Measurements from ENCODE around the gene PBX3. TPM values are rescaled to one million over a fixed set of nuclear protein-coding genes. Genes with fewer than 3 reads are reported as not detected.

PBX3 gene
- total and polyA plus RNA-seq, 2 donors: 39.1 to 137 TPM

- 59% methylated on average over 12 of the region's 12 CpGs for WGBS
- no peak for DNase-seq (ENCODE audit: extremely low spot score)
- no peak overlapping the region for H3K27ac ChIP-seq (ENCODE audit: low read depth)
- H3K4me1 ChIP-seq (ENCODE audit: insufficient read depth): no peaks in the 10 kb centered on the region
- H3K36me3 ChIP-seq (ENCODE audit: insufficient read depth): no peaks in the 10 kb centered on the region
- no peak overlapping the region for H3K4me3 ChIP-seq (ENCODE audit: low read depth, low read length)
These were observed 243.6 kb downstream of the PBX3 start for GRCh38 chr9:125990793-125991220.

GRCh38 chr9:125991886-125992529 lies 244.8 kb downstream of the PBX3 start:
- Histone ChIP-seq H3K4me3 (ENCODE audit: low read depth, low read length) (no peak overlapping the region), H3K27ac (ENCODE audit: low read depth) (no peak overlapping the region), H3K4me1 (ENCODE audit: insufficient read depth) (no peaks in the 10 kb centered on the region), H3K36me3 (ENCODE audit: insufficient read depth) (no peaks in the 10 kb centered on the region)
- 93% methylated on average over 11 of the region's 11 CpGs for WGBS
- DNase-seq (ENCODE audit: extremely low spot score): no peak

- Histone ChIP-seq H3K36me3 (ENCODE audit: insufficient read depth) (no peaks in the 10 kb centered on the region), H3K27ac (ENCODE audit: low read depth) (no peak overlapping the region), H3K4me1 (ENCODE audit: insufficient read depth) (no peaks in the 10 kb centered on the region), H3K4me3 (ENCODE audit: low read depth, low read length) (no peak overlapping the region)
- WGBS: 84% methylated on average over 8 of the region's 8 CpGs
- no peak for DNase-seq (ENCODE audit: extremely low spot score)
These were observed 245.4 kb downstream of the PBX3 start for GRCh38 chr9:125992557-125992956.

GRCh38 chr9:125993466-125993865 lies 246.3 kb downstream of the PBX3 start:
- 81% methylated on average over 15 of the region's 15 CpGs for WGBS
- Histone ChIP-seq H3K36me3 (ENCODE audit: insufficient read depth) (no peaks in the 10 kb centered on the region), H3K4me1 (ENCODE audit: insufficient read depth) (no peaks in the 10 kb centered on the region), H3K27ac (ENCODE audit: low read depth) (no peak overlapping the region), H3K4me3 (ENCODE audit: low read depth, low read length) (no peak overlapping the region)
- no peak for DNase-seq (ENCODE audit: extremely low spot score)

- Histone ChIP-seq H3K4me1 (ENCODE audit: insufficient read depth) (no peaks in the 10 kb centered on the region), H3K27ac (ENCODE audit: low read depth) (no peak overlapping the region), H3K36me3 (ENCODE audit: insufficient read depth) (no peaks in the 10 kb centered on the region), H3K4me3 (ENCODE audit: low read depth, low read length) (no peak overlapping the region)
- DNase-seq (ENCODE audit: extremely low spot score): no peak
- 95% methylated on average over 19 of the region's 19 CpGs for WGBS
These were observed 247.1 kb downstream of the PBX3 start for GRCh38 chr9:125994066-125994943.

- Histone ChIP-seq H3K4me1 (ENCODE audit: insufficient read depth) (no peaks in the 10 kb centered on the region), H3K4me3 (ENCODE audit: low read depth, low read length) (no peak overlapping the region), H3K36me3 (ENCODE audit: insufficient read depth) (no peaks in the 10 kb centered on the region), H3K27ac (ENCODE audit: low read depth) (no peak overlapping the region)
- WGBS: 89% methylated on average over 5 of the region's 5 CpGs
- no peak for DNase-seq (ENCODE audit: extremely low spot score)
These were observed 247.8 kb downstream of the PBX3 start for GRCh38 chr9:125995006-125995405.

- WGBS: 86% methylated on average over 10 of the region's 10 CpGs
- Histone ChIP-seq H3K27ac (ENCODE audit: low read depth) (no peak overlapping the region), H3K4me3 (ENCODE audit: low read depth, low read length) (no peak overlapping the region), H3K36me3 (ENCODE audit: insufficient read depth) (no peaks in the 10 kb centered on the region), H3K4me1 (ENCODE audit: insufficient read depth) (no peaks in the 10 kb centered on the region)
- DNase-seq (ENCODE audit: extremely low spot score): no peak
These were observed 248.5 kb downstream of the PBX3 start for GRCh38 chr9:125995706-125996105.

GRCh38 chr9:125996791-125997190 lies 249.6 kb downstream of the PBX3 start:
- Histone ChIP-seq H3K4me3 (ENCODE audit: low read depth, low read length) (no peak overlapping the region), H3K4me1 (ENCODE audit: insufficient read depth) (no peaks in the 10 kb centered on the region), H3K27ac (ENCODE audit: low read depth) (no peak overlapping the region), H3K36me3 (ENCODE audit: insufficient read depth) (no peaks in the 10 kb centered on the region)
- 93% methylated on average over 10 of the region's 10 CpGs for WGBS
- no peak for DNase-seq (ENCODE audit: extremely low spot score)

- Histone ChIP-seq H3K4me1 (ENCODE audit: insufficient read depth) (no peaks in the 10 kb centered on the region), H3K27ac (ENCODE audit: low read depth) (no peak overlapping the region), H3K4me3 (ENCODE audit: low read depth, low read length) (no peak overlapping the region), H3K36me3 (ENCODE audit: insufficient read depth) (no peaks in the 10 kb centered on the region)
- WGBS: 84% methylated on average over 17 of the region's 17 CpGs
- DNase-seq (ENCODE audit: extremely low spot score): no peak
These were observed 250.1 kb downstream of the PBX3 start for GRCh38 chr9:125997196-125997823.

- DNase-seq (ENCODE audit: extremely low spot score): no peak
These were observed 251.8 kb downstream of the PBX3 start for GRCh38 chr9:125998837-125999503.

GRCh38 chr9:125999504-125999881 lies 252.3 kb downstream of the PBX3 start:
- H3K4me3 ChIP-seq (ENCODE audit: low read depth, low read length): no peak overlapping the region
- H3K4me1 ChIP-seq (ENCODE audit: insufficient read depth): no peaks in the 10 kb centered on the region
- 91% methylated on average over 2 of the region's 2 CpGs for WGBS
- no peak for DNase-seq (ENCODE audit: extremely low spot score)
- H3K27ac ChIP-seq (ENCODE audit: low read depth): no peak overlapping the region
- H3K36me3 ChIP-seq (ENCODE audit: insufficient read depth): no peaks in the 10 kb centered on the region

More at GRCh38 chr9:125998837-125999503, 251.8 kb downstream of the PBX3 start:
- 87% methylated on average over 17 of the region's 17 CpGs for WGBS
- no peaks in the 10 kb centered on the region for H3K36me3 ChIP-seq (ENCODE audit: insufficient read depth)
- no peak overlapping the region for H3K4me3 ChIP-seq (ENCODE audit: low read depth, low read length)
- H3K4me1 ChIP-seq (ENCODE audit: insufficient read depth): no peaks in the 10 kb centered on the region
- no peak overlapping the region for H3K27ac ChIP-seq (ENCODE audit: low read depth)

GRCh38 chr9:126000256-126000655 lies 253.1 kb downstream of the PBX3 start:
- Histone ChIP-seq H3K4me3 (ENCODE audit: low read depth, low read length) (no peak overlapping the region), H3K27ac (ENCODE audit: low read depth) (no peak overlapping the region), H3K36me3 (ENCODE audit: insufficient read depth) (no peaks in the 10 kb centered on the region), H3K4me1 (ENCODE audit: insufficient read depth) (no peaks in the 10 kb centered on the region)
- DNase-seq (ENCODE audit: extremely low spot score): no peak
- 95% methylated on average over 6 of the region's 6 CpGs for WGBS

GRCh38 chr9:126000731-126001580 lies 253.8 kb downstream of the PBX3 start:
- WGBS: 75% methylated on average over 23 of the region's 23 CpGs
- no peak for DNase-seq (ENCODE audit: extremely low spot score)
- no peaks in the 10 kb centered on the region for H3K36me3 ChIP-seq (ENCODE audit: insufficient read depth)
- no peaks in the 10 kb centered on the region for H3K4me1 ChIP-seq (ENCODE audit: insufficient read depth)
- no peak overlapping the region for H3K27ac ChIP-seq (ENCODE audit: low read depth)
- no peak overlapping the region for H3K4me3 ChIP-seq (ENCODE audit: low read depth, low read length)

Measured in urinary bladder (tissue), 4 donors.